D341Med (cell line): ENCODE data around the gene SLC6A12.
"Not testable (repeated sequence)": the region's sequence is repeated elsewhere in the genome, so short reads cannot be mapped to it uniquely, and the experiment has no call there.

ENCODE experiments used
- DNase-seq: peaks from one replicate; pipeline ENCODE4 v3.0.0; 2012; ENCODE audit warnings: low spot score

The SLC6A12 gene

DNA sequence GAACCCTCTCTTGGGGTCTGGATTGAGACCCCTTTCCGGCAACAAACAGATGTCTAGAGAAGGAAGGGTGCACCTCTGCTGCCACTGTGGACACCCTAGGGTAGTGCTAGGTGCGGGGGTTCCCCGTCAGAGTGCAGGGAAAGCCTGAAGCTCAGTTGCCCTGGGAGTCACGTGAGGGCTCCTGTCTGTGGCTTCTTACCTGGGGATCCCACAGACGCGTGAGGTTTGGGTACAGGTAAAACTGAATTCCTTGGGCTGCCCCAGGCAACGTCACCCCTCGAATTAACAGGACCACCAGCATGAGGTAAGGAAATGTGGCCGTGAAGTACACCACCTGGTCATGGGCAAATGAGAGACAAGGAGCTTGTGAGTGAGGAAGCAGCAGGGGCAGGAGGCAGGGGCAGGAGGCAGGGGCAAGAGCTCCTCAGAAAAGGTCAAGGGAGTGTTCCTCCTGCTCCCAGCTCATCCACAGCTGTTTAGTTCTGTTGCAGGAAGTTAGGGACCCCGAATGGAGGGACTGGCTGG, 21.0 kb upstream of the SLC6A12 start:
- DNase-seq: no peak

DNA sequence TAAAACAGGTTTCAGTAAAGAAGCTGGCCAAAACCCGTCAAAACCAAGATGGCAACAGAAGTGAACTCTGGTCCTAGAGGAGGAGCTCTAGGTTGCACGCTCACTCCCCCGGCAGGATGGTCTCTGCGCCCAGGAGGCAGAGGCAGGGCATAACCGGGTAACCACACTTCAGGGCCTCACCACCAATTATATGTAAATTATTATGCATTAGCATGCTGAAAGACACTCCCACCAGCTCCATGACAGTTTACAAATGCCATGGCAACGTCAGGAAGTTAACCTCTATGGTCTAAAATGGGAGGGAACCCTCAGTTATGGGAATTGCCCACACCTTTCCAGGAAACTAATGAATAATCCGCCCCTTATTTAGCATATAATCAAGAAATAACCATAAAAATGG, 20.1 kb upstream of the SLC6A12 start:
- no peak for DNase-seq

DNA sequence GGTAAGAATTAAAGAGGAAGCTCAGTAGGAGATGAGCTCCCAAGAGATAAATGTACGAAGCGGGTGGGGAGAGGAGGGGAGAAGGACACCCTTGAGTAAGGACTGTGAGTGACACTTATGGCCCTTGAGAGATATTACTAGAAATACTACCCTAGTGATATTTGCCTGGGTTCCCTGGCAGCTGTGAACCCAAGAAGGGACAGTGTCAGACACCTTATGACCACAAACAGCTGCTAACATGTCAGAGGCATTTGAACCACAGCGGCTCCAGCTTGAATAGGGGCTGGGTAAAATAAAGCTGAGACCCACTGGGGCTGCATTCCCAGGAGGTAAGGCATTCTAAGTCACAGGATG, 19.6 kb upstream of the SLC6A12 start:
- no peak for DNase-seq

DNA sequence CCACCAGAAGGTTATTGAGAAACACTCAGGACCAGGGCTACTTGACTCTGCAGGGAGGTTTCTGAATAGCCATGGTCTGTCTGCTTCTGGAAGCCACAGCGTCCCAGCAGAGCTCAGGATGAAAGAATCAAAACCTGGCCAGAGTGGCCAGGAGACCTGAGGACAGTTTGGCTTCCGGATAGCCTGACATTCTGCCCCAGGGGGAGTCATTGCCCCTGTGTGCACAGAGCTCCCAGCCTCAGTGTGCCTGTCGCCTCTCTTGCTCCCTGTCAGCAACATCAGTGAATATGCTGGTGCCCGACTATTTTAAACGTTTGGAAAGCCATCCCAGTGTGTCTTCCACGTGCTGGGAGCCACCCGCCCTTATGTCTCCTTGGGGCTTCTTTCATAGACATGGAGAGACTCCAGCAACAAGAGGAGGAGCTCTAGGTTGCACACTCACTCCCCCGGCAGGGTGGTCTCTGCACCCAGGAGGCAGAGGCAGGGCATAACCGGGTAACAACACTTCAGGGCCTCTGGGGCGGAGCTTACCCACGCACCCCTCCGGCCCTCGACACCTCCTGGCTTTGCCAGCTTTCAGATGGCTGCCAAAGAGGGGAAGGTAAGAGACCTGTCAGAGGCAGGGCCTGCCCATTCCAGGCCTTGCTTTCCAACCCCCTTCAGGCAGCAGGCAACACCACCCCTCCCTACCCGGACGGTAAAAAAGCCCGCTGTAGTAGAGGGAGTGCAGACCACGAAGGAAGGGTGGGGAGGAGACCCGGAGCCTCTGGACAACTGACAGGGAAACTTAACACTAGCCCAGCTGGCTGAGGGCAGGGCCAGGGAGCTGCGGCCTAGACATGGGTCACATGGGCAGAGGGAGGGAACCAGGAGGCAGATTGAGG, 19.0 kb upstream of the SLC6A12 start:
- DNase-seq: no peak

DNA sequence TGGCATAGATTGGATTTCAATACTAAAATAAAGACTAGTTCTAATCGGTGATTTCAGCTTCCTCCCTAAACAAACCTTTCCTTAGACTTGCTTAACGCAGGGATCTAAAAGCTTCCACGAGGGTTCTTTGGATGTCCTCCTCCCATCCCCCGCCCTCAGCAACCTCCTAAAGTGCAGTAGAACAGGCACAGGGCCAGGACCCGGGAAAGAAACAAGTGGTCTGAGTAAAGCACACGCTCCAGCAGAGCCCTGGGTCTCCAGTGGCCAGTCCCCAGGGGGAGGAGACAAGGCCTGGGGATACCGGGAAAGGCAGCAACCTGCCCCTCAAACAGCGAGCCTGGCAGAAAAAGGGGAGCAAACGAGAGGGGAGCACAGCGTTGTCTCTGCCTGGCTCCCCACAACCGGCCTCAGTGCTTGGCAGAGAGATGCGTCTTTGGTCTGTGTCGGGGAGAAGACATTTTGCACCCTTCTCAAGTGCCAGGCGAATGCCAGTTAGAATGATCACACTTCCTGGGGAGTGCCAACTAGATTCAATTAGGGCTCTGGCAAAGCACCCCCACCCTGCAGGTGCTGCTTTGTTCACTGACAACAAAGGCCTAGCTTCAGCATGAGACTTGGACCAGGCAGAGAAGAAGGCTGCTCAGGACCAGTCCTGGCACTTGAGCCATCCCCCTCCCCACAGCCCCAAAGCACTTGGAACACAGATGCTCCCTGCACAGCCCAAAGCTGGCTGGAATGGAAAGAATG, 17.1 kb upstream of the SLC6A12 start:
- DNase-seq: no peak

DNA sequence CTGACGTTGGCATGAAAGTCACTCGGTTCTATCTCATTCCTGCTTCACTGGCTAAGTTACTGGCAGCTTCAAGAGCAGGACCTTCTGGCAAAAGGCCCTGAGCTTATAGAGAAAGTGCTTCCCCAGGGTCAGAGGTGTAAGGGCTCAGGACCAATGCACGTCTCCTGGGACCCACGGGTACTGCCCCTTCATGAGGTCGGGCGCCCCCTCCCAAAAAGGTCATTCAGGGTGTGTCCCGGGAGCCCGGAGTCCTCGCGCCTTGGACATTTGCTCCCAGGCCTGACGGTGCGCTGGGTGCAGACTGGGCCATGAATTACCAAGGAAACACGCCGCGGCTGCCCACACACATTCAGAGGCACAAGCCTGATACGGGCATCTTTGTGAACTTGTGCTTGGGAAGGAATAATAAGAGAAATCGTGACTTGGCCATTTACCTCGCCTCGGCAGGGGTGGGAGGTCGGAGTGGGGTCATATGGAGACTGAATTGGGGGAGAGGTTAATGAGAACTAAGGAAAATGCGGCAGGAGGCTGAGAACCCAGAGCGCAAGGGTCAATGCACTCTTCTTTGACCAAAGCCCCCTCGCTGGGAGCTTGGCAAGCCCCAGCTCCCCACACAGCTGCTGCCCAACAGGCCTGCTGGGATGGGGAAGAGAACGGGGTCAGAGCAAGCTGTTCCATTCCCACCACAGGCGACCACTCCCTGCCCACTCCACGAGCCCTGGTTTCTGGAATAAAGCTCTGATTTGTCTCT, 15.7 kb upstream of the SLC6A12 start:
- DNase-seq: no peak

DNA sequence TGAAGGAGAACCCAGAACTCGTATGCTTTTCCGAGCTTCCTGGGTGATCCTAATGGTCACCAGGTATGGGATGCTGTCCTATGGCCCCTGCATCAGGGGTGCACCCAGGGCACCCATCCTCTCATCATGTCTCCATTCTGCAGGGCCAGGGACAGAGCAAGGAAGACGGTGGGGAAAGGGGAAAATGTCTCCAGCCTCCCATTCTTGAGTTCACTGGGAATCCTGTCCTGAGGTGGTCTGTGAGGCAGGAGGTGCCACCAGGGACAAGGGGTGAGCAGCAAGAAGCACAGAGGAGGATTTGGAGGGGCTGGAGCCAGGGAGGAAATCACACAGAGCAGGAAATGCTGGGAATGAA, 14.9 kb upstream of the SLC6A12 start:
- DNase-seq: no peak

DNA sequence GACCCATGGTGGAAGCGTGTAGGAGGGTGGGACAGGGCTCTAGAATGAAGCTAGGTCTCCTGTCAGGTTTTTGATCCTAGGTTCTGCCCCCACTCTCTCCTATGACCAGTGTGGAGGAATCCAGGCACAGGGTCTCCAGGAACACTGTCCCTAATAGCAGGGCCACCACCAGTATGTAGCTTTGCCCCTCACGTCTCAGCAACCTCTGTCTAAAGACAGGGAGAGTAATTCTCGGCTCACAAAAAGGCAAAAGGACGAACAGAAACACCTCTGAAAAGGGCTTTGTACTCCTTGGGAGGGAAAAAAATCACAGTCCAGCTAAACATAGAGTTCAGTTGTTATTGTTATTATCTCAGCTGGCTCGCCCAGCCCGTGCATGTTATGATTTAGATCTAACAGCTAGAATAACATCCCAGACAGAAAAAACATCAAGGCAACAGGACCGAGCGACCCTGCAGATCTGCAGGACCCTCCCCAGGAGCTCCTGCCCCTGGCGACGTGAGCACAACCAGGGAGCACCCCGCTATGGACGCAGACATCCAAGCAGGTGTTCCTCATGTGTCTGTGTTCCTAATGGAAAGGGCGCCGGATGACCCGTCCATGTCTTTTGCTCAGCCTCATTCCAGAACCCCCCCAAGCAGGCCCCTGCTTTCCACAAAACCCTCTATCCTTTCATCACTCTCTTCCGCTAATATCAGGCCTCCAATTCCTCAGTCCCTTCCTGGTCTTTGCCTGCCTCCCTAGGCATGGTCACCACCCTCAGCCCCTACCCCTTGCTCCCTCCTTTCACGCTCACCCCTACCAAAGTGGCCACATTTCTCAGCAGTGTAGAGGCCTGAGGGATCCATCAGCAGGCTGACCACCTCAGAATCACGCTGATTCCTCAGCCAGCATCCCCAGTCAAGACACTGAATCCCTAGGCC, 14.2 kb upstream of the SLC6A12 start:
- DNase-seq: no peak

DNA sequence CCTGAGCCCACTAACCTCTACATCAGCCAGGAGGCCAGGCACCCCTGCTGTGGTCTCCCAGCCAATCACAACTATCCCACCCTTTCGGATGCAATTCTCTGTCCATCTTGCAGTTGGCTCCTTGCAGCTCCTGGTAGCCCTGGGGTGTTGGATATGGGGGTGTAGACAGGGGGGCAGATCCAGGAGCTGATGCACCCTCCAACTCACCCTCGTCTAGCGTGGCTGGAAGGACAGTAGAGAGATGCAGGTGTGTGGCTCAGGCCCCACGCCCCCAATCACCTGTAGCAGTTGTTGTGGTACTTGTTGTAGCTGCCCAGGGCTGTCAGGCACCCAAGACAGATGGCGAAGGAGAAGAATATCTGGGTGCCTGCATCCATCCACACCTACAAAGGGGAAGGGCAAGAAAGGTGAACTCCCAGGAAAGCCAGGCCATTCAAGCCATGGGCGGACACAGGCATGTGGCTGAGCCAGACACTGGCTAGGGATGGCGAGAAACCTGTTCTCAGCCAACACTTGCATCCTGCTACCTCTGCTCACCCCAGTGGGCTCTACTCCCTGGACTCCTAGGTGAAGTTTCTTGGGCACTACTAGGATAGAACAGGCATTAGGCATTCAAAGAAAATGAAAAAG, 13.4 kb upstream of the SLC6A12 start:
- DNase-seq: no peak

DNA sequence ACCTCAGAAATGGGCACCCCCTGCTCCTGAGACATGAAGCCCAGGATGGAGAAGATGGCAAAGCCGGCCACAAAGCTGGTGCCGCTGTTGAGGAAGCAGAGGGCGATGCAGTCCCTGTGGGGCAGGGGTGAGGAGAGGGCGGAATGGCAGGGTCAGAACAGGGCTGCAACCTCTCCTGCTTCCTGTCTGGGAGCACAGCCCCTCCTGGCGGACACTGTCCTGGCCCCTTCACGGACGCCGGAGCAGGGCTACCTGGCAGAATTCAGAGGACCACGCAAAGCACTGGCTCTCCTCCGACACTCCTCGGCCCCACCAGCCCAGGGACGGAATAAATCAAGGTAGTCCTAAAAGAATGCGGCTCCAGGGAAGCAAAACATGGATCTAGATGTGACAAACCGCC, 12.4 kb upstream of the SLC6A12 start:
- DNase-seq: no peak

DNA sequence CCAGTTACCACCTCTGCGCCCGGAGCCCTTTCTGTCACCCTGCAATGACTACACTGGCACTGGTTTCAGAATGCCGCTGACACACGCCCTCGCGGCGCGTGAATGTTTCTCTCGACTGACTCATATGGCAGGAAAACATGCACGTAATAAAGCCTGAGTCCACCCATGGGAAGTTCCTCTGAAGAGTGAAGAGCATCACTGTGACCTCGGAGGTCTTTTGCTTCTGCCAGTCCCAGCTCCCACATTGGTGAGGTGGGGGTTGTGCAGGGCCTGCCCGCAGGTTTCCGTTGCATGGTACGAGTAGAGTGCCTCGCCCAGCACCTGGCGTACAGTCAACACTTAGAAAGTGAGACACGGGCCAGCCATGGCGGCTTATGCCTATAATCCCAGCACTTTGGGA, 11.1 kb upstream of the SLC6A12 start:
- no peak for DNase-seq

DNA sequence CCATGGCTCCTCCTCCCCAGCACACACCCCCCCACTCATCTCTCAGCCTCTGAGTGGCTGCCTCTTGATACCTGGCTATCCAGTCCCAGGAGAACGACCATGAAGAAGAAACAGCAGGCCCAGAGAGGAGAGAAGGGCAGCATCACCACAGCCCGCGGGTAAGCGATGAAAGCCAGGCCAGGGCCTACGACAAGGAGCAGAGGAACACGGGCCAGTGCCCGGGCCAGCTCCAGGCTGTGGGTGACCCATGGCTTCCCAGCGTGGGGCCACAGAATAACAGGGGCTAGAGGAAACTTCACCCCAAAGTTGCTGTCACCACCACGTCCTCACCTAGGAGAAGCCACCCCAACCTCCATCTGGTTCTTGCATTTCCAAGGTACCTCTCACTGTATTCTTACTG, 10.4 kb upstream of the SLC6A12 start:
- no peak for DNase-seq

DNA sequence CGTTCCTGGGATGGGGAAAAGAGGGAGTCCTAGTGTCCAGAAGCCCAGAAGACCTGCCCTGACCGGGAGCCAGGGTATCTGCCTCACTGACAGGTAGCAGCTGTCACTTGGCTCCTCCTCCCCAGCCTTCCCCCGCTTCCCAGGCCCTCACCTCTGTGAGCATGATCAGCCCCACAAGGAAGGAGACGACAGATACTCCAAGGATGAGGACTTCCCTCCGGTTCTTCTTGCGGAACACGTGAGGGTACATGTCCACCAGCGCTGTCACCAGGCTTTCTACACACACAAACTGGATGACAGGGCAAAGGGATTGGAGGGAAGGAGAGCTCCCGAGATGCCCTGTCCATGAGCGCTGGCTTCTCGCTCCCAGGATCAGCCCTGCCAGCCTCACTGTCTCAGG, 9.9 kb upstream of the SLC6A12 start:
- DNase-seq: no peak

DNA sequence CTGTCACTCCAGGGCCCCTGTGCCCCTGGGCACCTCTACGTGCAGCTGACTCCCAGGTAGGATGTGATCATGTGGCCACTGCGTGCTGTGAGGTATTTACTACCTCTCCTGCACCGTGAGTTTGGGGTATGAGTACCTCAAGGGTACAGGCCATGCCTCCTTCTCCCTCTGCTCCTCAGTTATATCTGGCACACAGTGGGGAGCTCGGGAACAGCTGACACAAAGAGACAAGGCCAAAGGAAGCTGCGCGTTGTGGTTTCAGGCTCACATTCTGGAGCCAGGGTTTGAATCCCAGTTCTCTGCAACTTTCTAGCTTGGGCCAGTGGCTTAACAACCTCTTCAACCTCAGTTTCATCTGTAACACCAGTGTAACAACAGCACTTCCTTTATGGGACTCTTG, 7.8 kb upstream of the SLC6A12 start:
- DNase-seq: no peak

DNA sequence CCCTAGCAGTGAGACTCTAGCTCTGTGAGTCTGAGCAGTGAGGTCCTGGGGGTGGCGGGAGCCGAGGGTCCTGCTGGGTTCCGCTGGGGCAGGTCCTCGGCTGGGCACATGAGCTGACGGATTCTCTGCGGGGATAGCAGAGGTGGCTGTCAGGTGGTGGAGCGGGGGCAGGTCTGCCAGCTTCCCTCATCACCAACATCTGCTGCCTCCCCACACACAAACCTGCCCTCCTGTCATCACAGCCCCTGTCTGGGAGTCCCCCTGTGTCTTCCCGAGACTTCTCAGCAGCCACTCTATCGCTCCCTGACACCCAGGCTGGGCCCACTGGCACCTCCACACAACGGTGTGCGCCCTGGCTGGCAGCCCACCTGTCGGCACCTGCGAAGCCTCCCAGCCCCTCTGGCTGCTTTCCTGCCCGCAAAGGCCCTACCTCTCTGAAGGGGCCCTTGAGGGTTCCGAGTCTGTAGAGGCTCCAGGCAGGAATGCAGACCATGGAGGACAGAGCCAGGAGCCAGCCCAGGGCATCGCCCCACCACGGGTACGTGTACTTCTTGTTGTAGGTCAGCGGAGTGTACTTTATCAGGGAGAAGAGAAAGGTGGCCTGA, 7.1 kb upstream of the SLC6A12 start:
- no peak for DNase-seq

DNA sequence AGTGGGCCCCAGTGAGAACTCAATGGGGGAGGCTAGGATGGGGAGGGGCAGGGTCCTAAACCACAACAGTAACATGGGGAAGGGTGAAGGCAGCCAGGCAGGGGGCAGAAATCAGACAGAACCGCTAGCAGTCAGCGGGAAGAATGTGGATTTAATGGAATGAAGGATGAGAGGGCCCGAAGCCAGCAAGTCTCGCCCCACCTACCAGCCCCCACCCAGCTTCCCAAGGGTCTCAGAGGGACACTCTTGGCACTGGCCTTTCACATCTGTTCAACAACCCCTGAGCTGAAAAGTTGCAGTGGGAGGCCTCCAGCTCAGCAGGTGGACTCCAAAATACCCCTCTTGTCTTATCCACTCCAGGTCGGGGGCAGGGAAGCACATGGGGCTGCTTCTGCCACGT, 6.5 kb upstream of the SLC6A12 start:
- DNase-seq: no peak

DNA sequence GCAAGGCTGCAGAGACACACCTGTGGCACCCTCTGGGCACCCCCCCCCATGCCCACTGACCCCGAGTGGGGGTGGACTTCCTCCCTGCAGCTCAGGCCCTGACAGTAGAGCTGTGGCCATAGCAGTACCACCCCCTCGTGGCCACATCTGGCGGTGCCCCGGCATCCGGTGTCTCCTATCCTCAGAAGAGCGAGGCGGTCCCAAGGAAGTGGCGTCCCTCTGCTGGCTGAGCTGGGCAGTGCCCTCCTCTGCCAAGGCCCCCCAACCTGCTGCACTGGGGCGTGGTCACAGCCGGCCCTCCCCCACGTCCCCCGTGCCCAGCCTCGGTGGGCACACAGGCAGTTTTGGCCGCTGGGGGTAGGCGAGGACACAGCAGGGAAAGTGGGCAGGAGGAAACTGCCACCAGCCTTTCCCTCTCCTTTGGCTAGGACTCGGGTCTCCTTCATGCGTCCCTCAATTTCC, 6.0 kb upstream of the SLC6A12 start:
- peak; percentile 89 for DNase-seq

DNA sequence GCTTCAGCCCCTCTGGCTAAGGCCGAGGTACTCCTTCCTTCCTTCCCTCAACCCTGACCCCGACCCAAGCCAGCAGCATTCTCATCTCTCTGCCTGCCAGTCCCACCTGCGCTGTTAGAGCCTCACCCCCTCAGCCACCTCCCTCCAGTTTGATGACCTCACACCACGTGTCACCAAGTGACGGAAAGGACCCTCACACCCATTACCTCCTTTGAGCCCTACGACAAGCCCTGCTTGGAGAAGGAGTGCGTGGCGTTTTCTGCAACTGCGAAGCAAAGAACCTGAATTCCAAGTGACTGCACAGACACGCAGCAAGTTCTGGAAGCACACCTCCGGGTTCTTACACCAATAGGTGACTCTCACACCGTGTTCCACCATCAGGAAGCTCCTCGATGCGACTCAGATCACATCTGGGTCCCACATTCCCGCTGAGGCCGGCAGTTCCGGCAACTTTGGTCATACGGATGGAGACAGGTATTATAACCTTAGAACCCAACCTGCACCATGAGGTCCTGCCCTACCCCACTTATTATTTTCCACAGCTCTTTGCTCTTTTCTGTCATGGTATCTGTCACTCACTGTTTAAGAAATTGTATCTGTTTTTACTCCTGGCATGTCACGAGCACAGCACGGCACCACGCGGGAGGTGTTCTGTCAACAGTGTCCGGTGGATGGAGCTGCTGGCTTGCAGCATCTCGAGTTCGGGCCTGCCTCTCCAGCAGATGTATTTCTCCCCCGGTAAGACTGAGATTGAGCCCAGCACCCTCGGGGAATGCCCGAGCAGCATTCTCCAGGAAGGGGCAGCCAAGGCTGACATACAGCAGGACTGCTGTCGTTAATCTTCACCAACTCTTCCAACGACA, 5.0 kb upstream of the SLC6A12 start:
- DNase-seq: no peak

DNA sequence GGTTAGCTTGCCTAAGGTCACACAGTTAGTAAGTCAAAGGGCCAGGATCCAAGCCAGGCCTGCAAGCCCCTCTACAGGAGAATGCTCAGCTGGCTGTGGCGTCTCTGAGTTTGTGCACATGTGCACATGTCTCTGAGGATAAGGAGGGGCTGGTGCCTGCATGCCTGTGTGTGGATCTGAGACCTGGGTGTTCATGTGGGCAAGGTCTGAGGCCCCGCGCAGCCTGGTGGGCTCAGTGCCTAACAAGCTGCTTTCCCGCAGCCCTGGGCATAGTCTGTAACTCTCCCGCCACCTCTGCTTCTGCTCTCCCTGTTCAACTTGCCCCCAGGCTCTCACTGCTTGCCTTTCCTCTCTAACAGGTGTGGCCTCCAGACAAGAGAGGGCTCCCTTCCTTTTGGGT, 4.3 kb upstream of the SLC6A12 start:
- no peak for DNase-seq

DNA sequence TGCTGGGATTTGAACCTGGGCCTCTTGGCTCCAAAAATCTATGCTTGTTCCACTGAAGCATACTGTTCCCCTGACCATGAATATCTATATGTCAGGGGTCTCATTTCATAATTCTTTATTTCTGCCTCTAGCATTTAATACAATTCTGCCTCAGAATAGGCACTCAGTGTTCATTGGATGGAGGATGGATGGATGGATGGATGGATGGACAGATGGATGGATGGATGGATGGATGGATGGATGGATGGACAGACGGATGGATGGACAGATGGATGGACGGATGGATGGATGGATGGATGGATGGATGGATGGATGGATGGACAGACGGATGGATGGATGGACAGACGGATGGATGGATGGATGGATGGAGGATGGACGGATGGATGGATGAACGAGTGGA, 3.1 kb upstream of the SLC6A12 start:
- not testable (repeated sequence) for DNase-seq
